22Rv1 (cell line): ENCODE measurements around the gene RNF41.

Experiments used
- ZFX ChIP-seq: fragments of 450-650 bp; IDR thresholded peaks from 2 replicates; pipeline ENCODE4 v1.6.1; 2017; ENCODE audit warnings: antibody characterized with exemption, borderline replicate concordance
- TF ChIP-seq, protein P1 (sequence below): fragments of 450-650 bp; IDR thresholded peaks from 2 replicates; pipeline ENCODE4 v1.5.1; 2017; ENCODE audit warnings: mild to moderate bottlenecking

DNA sequence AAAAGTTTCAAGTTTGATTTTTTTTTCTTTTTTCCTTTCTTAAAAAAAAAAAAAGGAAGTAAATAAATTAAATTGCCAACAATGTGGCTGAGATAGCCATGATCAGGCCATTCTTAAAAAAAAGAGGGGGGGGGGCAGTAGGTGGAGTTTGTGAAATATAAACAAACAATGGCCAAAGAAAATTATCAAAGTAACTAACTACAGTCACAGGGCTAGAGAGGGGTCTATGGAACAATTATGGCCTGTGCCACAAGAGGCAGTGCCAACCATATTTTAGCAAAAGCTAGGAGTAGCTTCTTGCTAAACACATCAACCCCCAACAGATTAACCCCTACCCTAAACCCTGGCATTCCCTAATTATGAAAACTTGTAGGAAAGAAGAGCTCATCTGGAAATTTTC, 16.3 kb downstream of the RNF41 start:
- TF ChIP-seq, protein P1, sequence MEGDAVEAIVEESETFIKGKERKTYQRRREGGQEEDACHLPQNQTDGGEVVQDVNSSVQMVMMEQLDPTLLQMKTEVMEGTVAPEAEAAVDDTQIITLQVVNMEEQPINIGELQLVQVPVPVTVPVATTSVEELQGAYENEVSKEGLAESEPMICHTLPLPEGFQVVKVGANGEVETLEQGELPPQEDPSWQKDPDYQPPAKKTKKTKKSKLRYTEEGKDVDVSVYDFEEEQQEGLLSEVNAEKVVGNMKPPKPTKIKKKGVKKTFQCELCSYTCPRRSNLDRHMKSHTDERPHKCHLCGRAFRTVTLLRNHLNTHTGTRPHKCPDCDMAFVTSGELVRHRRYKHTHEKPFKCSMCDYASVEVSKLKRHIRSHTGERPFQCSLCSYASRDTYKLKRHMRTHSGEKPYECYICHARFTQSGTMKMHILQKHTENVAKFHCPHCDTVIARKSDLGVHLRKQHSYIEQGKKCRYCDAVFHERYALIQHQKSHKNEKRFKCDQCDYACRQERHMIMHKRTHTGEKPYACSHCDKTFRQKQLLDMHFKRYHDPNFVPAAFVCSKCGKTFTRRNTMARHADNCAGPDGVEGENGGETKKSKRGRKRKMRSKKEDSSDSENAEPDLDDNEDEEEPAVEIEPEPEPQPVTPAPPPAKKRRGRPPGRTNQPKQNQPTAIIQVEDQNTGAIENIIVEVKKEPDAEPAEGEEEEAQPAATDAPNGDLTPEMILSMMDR, result no peak
- no peak for TF ChIP-seq ZFX
